Smooth muscle cell (in vitro differentiated cells): ENCODE results near the gene SPOUT1. TPM values are rescaled to one million over a fixed set of nuclear protein-coding genes. Genes with fewer than 3 reads are reported as not detected.

Experiments used
- DNase-seq: peaks from one replicate; lab custom pipeline; 2025; ENCODE audit not compliant: unreplicated experiment; lab: John Stamatoyannopoulos, UW
- H2AFZ ChIP-seq: fragments of 200-600 bp; sonication (generic); 2 replicates; pipeline ENCODE4 v1.6.0; 2016; ENCODE audit warnings: antibody characterized with exemption, low read depth, mild to moderate bottlenecking
- H3F3A ChIP-seq: fragments of 200-600 bp; sonication (generic); 2 replicates; pipeline ENCODE4 v1.6.0; 2017; ENCODE audit warnings: antibody characterized with exemption, low read depth
- H3K27ac ChIP-seq: fragments of 200-600 bp; sonication (generic); 2 replicates; pipeline ENCODE4 v1.5.1; 2016; ENCODE audit warnings: low read depth, mild to moderate bottlenecking
- H3K27me3 ChIP-seq: fragments of 200-600 bp; sonication (generic); 2 replicates; pipeline ENCODE4 v1.6.1; 2016; ENCODE audit warnings: low read depth, mild to moderate bottlenecking
- H3K36me3 ChIP-seq: fragments of 200-600 bp; sonication (generic); 2 replicates; pipeline ENCODE4 v1.5.1; 2016; ENCODE audit warnings: low read depth
- H3K4me1 ChIP-seq: fragments of 200-600 bp; sonication (generic); 2 replicates; pipeline ENCODE4 v1.5.1; 2016; ENCODE audit warnings: low read depth
- H3K4me2 ChIP-seq: fragments of 200-600 bp; sonication (generic); 2 replicates; pipeline ENCODE4 v1.6.0; 2016; ENCODE audit warnings: mild to moderate bottlenecking
- H3K4me3 ChIP-seq: fragments of 200-600 bp; sonication (generic); 2 replicates; pipeline ENCODE4 v1.5.1; 2016; ENCODE audit warnings: mild to moderate bottlenecking
- H3K79me2 ChIP-seq: fragments of 200-600 bp; sonication (generic); 2 replicates; pipeline ENCODE4 v1.6.0; 2016; ENCODE audit warnings: low read depth, mild to moderate bottlenecking
- H3K9ac ChIP-seq: fragments of 200-600 bp; sonication (generic); 2 replicates; pipeline ENCODE4 v1.6.0; 2016; ENCODE audit warnings: low read depth
- H3K9me3 ChIP-seq: fragments of 200-600 bp; sonication (generic); replicated peaks from 2 replicates; pipeline ENCODE4 v1.5.1; 2016; ENCODE audit warnings: low read depth
- H4K20me1 ChIP-seq: fragments of 200-600 bp; sonication (generic); 2 replicates; pipeline ENCODE4 v1.6.0; 2016; ENCODE audit warnings: low read depth
- WGBS: methylation state at CpG from one replicate; pipeline ENCODE4 v1.1.7; 2016; ENCODE audit warnings: low lambda C conversion rate; 5-methylcytosine and 5-hydroxymethylcytosine counted together
- polyA plus RNA-seq: library from polyadenylated mRNA; unstranded; fragments of >200 nt; fragmentation: Nextera tagmentation; extraction: Ambion mirVana; gene quantifications from 2 replicates; pipeline ENCODE4 v1.2.1, GENCODE V29; 2016
- total RNA-seq: library from RNA; depleted of rRNA; stranded (reverse); fragments of >200 nt; gene quantifications from 2 replicates; pipeline ENCODE4 v1.2.3, GENCODE V29; 2014
- TF ChIP-seq, protein P1 (sequence below): fragments of 200-600 bp; sonication (generic); IDR thresholded peaks from 2 replicates; pipeline ENCODE4 v1.5.1; 2017; ENCODE audit warnings: borderline replicate concordance, mild to moderate bottlenecking, antibody characterized with exemption; ENCODE audit not compliant: insufficient read depth, poor library complexity, severe bottlenecking

SPOUT1 gene
- total and polyA plus RNA-seq, 2 experiments from 2014 or later, result 8.7 to 50.4 TPM

- 97% methylated on average over 12 of the region's 12 CpGs for WGBS
- Histone ChIP-seq H3K9ac (no peak overlapping the region), H3K4me1 (no peaks in the 10 kb centered on the region), H4K20me1 (no peaks in the 10 kb centered on the region), H3K4me2 (no peak overlapping the region), H3F3A (peaks cover 5% of the 10 kb centered on the region), H2AFZ (no peak overlapping the region), H3K9me3 (no peaks in the 10 kb centered on the region), H3K27me3 (no peaks in the 10 kb centered on the region), H3K79me2 (no peaks in the 10 kb centered on the region), H3K36me3 (no peaks in the 10 kb centered on the region), H3K4me3 (no peak overlapping the region), H3K27ac (no peak overlapping the region)
- no peak for DNase-seq
- TF ChIP-seq, protein P1, sequence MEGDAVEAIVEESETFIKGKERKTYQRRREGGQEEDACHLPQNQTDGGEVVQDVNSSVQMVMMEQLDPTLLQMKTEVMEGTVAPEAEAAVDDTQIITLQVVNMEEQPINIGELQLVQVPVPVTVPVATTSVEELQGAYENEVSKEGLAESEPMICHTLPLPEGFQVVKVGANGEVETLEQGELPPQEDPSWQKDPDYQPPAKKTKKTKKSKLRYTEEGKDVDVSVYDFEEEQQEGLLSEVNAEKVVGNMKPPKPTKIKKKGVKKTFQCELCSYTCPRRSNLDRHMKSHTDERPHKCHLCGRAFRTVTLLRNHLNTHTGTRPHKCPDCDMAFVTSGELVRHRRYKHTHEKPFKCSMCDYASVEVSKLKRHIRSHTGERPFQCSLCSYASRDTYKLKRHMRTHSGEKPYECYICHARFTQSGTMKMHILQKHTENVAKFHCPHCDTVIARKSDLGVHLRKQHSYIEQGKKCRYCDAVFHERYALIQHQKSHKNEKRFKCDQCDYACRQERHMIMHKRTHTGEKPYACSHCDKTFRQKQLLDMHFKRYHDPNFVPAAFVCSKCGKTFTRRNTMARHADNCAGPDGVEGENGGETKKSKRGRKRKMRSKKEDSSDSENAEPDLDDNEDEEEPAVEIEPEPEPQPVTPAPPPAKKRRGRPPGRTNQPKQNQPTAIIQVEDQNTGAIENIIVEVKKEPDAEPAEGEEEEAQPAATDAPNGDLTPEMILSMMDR, result no peak
These were observed 20.5 kb downstream of the SPOUT1 start for GRCh38 chr9:128809036-128809599.

DNA sequence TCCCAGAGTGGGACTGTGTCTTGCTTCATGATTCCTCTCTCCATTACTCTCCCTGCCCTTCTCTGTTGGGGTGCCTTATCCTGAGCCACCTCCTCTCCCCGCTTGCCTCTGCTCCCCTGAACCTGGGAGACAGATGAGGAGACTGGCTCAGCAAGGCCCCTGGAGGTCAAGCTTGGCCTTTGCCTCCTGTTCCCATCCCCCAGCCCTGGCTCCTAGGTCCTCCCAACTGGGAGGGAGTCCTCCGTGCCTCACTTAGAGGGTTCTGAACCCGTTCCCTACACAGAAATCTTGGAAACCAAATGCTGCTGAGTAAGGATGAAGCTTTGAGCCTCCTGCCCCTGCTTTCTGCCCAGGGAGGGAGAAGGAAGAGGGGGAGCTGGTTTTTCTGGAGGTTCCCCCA lies 21.1 kb downstream of the SPOUT1 start:
- WGBS, result 80% methylated on average over 3 of the region's 3 CpGs
- TF ChIP-seq, protein P1, result no peak
- H3K36me3 ChIP-seq, result no peaks in the 10 kb centered on the region
- no peak overlapping the region for H3K4me2 ChIP-seq
- H3K9me3 ChIP-seq, result no peaks in the 10 kb centered on the region
- H3K4me3 ChIP-seq, result no peak overlapping the region
- H3K9ac ChIP-seq, result no peak overlapping the region
- H3K4me1 ChIP-seq, result no peaks in the 10 kb centered on the region
- no peak overlapping the region for H3K27ac ChIP-seq
- DNase-seq, result no peak
- H4K20me1 ChIP-seq, result no peaks in the 10 kb centered on the region
- H3K79me2 ChIP-seq, result no peaks in the 10 kb centered on the region
- H3K27me3 ChIP-seq, result no peaks in the 10 kb centered on the region
- H2AFZ ChIP-seq, result no peak overlapping the region
- H3F3A ChIP-seq, result peaks cover 5% of the 10 kb centered on the region

- WGBS, result 93% methylated on average over 13 of the region's 14 CpGs
These were observed 21.8 kb downstream of the SPOUT1 start for GRCh38 chr9:128807827-128808226.

More at GRCh38 chr9:128807827-128808226, 21.8 kb downstream of the SPOUT1 start:
- Histone ChIP-seq H4K20me1 (no peaks in the 10 kb centered on the region), H3F3A (peaks cover 5% of the 10 kb centered on the region), H3K79me2 (no peaks in the 10 kb centered on the region), H3K4me2 (no peak overlapping the region), H3K9me3 (no peaks in the 10 kb centered on the region), H3K4me3 (no peak overlapping the region), H3K4me1 (no peaks in the 10 kb centered on the region), H3K27ac (no peak overlapping the region), H2AFZ (no peak overlapping the region), H3K36me3 (no peaks in the 10 kb centered on the region), H3K27me3 (no peaks in the 10 kb centered on the region), H3K9ac (no peak overlapping the region)
- DNase-seq, result no peak
- TF ChIP-seq, protein P1, result no peak
